Measurements from ENCODE around the gene SRXN1.
A peak's percentile ranks its signal among the peaks of the same experiment; 100 is the strongest.

Gene SRXN1

GRCh38 chr20:664151-664550, 11.2 kb upstream of the SRXN1 start:
- no peak for DNase-seq (ENCODE audit: low read depth)
- no peak overlapping the region for H3K4me3 ChIP-seq (ENCODE audit: control insufficient read depth, low read depth, low read length)
- no peak for TF ChIP-seq CTCF (conservative IDR thresholded peaks at IDR 0.05; ENCODE audit: control insufficient read depth, insufficient read depth, low read depth, low read length)

- H3K4me3 ChIP-seq (ENCODE audit: control insufficient read depth, low read depth, low read length) = no peak overlapping the region
- peak; percentile 35 for DNase-seq (ENCODE audit: low read depth)
- no peak for TF ChIP-seq CTCF (conservative IDR thresholded peaks at IDR 0.05; ENCODE audit: control insufficient read depth, insufficient read depth, low read depth, low read length)
Observed at GRCh38 chr20:663315-664090, 10.5 kb upstream of the SRXN1 start.

- no peak for TF ChIP-seq CTCF (conservative IDR thresholded peaks at IDR 0.05; ENCODE audit: control insufficient read depth, insufficient read depth, low read depth, low read length)
- no peak overlapping the region for H3K4me3 ChIP-seq (ENCODE audit: control insufficient read depth, low read depth, low read length)
- DNase-seq (ENCODE audit: low read depth) = no peak
Observed at GRCh38 chr20:662277-663192, 9.5 kb upstream of the SRXN1 start.

- DNase-seq (ENCODE audit: low read depth) = no peak
- TF ChIP-seq CTCF (conservative IDR thresholded peaks at IDR 0.05; ENCODE audit: control insufficient read depth, insufficient read depth, low read depth, low read length) = no peak
- H3K4me3 ChIP-seq (ENCODE audit: control insufficient read depth, low read depth, low read length) = no peak overlapping the region
Observed at GRCh38 chr20:661474-662270, 8.7 kb upstream of the SRXN1 start.

- H3K4me3 ChIP-seq (ENCODE audit: control insufficient read depth, low read depth, low read length) = no peak overlapping the region
- no peak for TF ChIP-seq CTCF (conservative IDR thresholded peaks at IDR 0.05; ENCODE audit: control insufficient read depth, insufficient read depth, low read depth, low read length)
- DNase-seq (ENCODE audit: low read depth) = no peak
Observed at GRCh38 chr20:658731-659291, 5.8 kb upstream of the SRXN1 start.

- TF ChIP-seq CTCF (conservative IDR thresholded peaks at IDR 0.05; ENCODE audit: control insufficient read depth, insufficient read depth, low read depth, low read length) = no peak
- no peak for DNase-seq (ENCODE audit: low read depth)
- no peak overlapping the region for H3K4me3 ChIP-seq (ENCODE audit: control insufficient read depth, low read depth, low read length)
Observed at GRCh38 chr20:658202-658601, 5.2 kb upstream of the SRXN1 start.

Measured in fibroblast of mammary gland (primary cell).